ENCODE results near the gene PTPRN2.

- no peak for TF ChIP-seq SP1 (IDR thresholded peaks at IDR 0.05; ENCODE audit: low read depth, low read length)
- TF ChIP-seq KDM1A (IDR thresholded peaks at IDR 0.05; ENCODE audit: borderline replicate concordance, low read length) = no peak
- TF ChIP-seq RAD21 (IDR thresholded peaks at IDR 0.05 in 1 of 2, conservative IDR thresholded peaks at IDR 0.05 in 1 of 2; ENCODE audit: low read depth in 2 of 2, low read length in 2 of 2) = no peak
- TF ChIP-seq ATF2 (IDR thresholded peaks at IDR 0.05; ENCODE audit: low read length) = no peak
- TF ChIP-seq CTCF (IDR thresholded peaks at IDR 0.05; ENCODE audit: control extremely low read depth in 1 of 3, insufficient read depth in 1 of 3, low read depth in 1 of 3, low read length in 3 of 3) = no peak
- no peak for TF ChIP-seq POLR2A (IDR thresholded peaks at IDR 0.05; ENCODE audit: control extremely low read depth in 1 of 2, low read depth in 2 of 2, low read length in 2 of 2)
- TF ChIP-seq CREB1 (IDR thresholded peaks at IDR 0.05) = no peak
- no peak for TF ChIP-seq MAX (IDR thresholded peaks at IDR 0.05)
- TF ChIP-seq BRCA1 (IDR thresholded peaks at IDR 0.05; ENCODE audit: low read depth, low read length) = no peak
- no peak for TF ChIP-seq ASH2L (IDR thresholded peaks at IDR 0.05; ENCODE audit: low read length)
- TF ChIP-seq MAFK (IDR thresholded peaks at IDR 0.05; ENCODE audit: low read depth, low read length) = no peak
Measured at GRCh38 chr7:158375034-158375433, 212.6 kb downstream of the PTPRN2 start.

Measured in H1 (cell line).